Right lobe of liver (tissue), 6 donors: ENCODE results near the gene OR52E8. TPM values are rescaled to one million over a fixed set of nuclear protein-coding genes. Genes with fewer than 3 reads are reported as not detected.
A peak's percentile ranks its signal among the peaks of the same experiment; 100 is the strongest.

Source experiments
- ATAC-seq, 4 donors: fragments of 200-7000 bp; cut with Tn5 transposase; one replicate each; pipeline ENCODE4 v1.9.1; 2020; ENCODE audit warnings: mild to moderate bottlenecking in 4 of 4, moderate library complexity in 4 of 4
- DNase-seq, 3 donors: peaks; one replicate each; pipeline ENCODE4 v3.0.0-alpha.2; 2020
- H3K27ac ChIP-seq, 3 donors: fragments of 200-600 bp; one replicate each; pipeline ENCODE4 v1.8.0; 2022
- H3K27me3 ChIP-seq, 2 donors: fragments of 200-600 bp; one replicate each; pipeline ENCODE4 v1.8.0; 2022
- H3K36me3 ChIP-seq, 4 donors: fragments of 200-600 bp; sonication (generic) in 1 of 4; one replicate each; pipeline versions ENCODE4 v1.5.1 to v1.8.0; 2017 to 2022; ENCODE audit warnings: control low read depth in 1 of 4
- H3K4me1 ChIP-seq, 4 donors: fragments of 200-600 bp; sonication (generic) in 1 of 4; one replicate each; pipeline versions ENCODE4 v1.5.1 to v1.8.0; 2017 to 2022; ENCODE audit warnings: control low read depth in 1 of 4
- H3K4me3 ChIP-seq, 3 donors: fragments of 200-600 bp; one replicate each; pipeline ENCODE4 v1.8.0; 2022
- H3K9me3 ChIP-seq, 4 donors: fragments of 200-600 bp; sonication (generic) in 1 of 4; one replicate each; pipeline versions ENCODE4 v1.5.1 to v1.8.0; 2017 to 2022; ENCODE audit warnings: control low read depth in 1 of 4
- CTCF ChIP-seq, 4 donors: fragments of 200-600 bp in 3 of 4; fragments of 450-650 bp in 1 of 4; IDR thresholded peaks; one replicate each; pipeline versions ENCODE4 v1.5.1 to v1.8.0; 2016 to 2022; ENCODE audit warnings: antibody characterized with exemption in 4 of 4, mild to moderate bottlenecking in 2 of 4
- POLR2A ChIP-seq: fragments of 450-650 bp; IDR thresholded peaks from one replicate; pipeline ENCODE4 v1.6.1; 2017; ENCODE audit warnings: antibody characterized with exemption, mild to moderate bottlenecking
- WGBS: methylation state at CpG from one replicate; pipeline ENCODE4 v1.1.6; 2018; ENCODE audit warnings: low coverage, low lambda C conversion rate; ENCODE audit not compliant: insufficient coverage; ENCODE audit errors: missing lambda C conversion rate; 5-methylcytosine and 5-hydroxymethylcytosine counted together
- intact Hi-C, 2 donors: fragments of 100-400 bp; cut with DNase I; formaldehyde crosslinking; loops; one replicate each; pipeline versions ENCODE4 v1.11.2 to v1.14.1; 2022
- total RNA-seq, 6 experiments: library from RNA; depleted of rRNA in 2 of 6; stranded (reverse); fragments of >200 nt in 2 of 6; fragmentation: NEBNext Ultra II Directional in 3 of 6; extraction: Animal tissue kit (Norgen Biotek cat#: 25700) in 3 of 6; gene quantifications; one replicate each; pipeline versions ENCODE4 v1.1.0 to v1.2.4, GENCODE V29; 2016 to 2023
- donor health status: DM: no; HTN: yes; CAD: no.
- donor health status: DM: no; HTN: no; CAD: no.
- donor health status: DM: no; HTN: no; CAD: no.
- donor health status: DM: no; HTN: yes; CAD: no.
- donor health status: DM: no; HTN: yes; CAD: no.

The OR52E8 gene
- total RNA-seq, 6 experiments from 2014 or later: not detected

DNA sequence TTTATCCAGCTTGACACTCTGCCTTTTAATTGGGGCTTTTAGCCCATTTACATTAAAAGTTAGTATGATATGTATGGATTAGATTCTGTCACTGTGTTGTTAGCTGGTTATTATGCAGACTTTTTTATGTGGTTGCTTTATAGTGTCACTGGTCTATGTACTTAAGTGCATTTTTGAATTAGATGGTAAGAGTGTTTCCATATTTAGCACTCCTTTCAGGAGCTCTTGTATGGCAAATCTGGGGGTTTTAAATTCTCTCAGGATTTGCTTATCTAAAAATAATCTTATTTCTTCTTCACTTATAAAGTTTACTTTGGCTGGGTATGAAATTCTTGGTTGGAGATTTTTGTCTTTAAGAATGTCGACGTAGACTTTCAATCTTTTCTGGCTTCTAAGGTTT, 19.8 kb downstream of the OR52E8 start:
- Histone ChIP-seq H3K4me3 (no peak overlapping the region), H3K4me1 (no peaks in the 10 kb centered on the region), H3K9me3 (no peaks in the 10 kb centered on the region), H3K27ac (no peak overlapping the region), H3K27me3 (no peaks in the 10 kb centered on the region), H3K36me3 (no peaks in the 10 kb centered on the region)
- ATAC-seq (no peak), DNase-seq (no peak)
- TF ChIP-seq POLR2A (no peak), CTCF (IDR thresholded peaks at IDR 0.05) (no peak)
- 92% methylated on average over 2 of the region's 2 CpGs for WGBS
- intact Hi-C loops: no loop called here

- TF ChIP-seq POLR2A (no peak), CTCF (IDR thresholded peaks at IDR 0.05) (no peak)
- Histone ChIP-seq H3K9me3 (no peaks in the 10 kb centered on the region), H3K4me1 (no peaks in the 10 kb centered on the region), H3K36me3 (no peaks in the 10 kb centered on the region), H3K27ac (no peak overlapping the region), H3K27me3 (no peaks in the 10 kb centered on the region), H3K4me3 (no peak overlapping the region)
- no peak for ATAC-seq
- no peak for DNase-seq
- intact Hi-C loops: no loop called here
- WGBS: 25% methylated on average over 2 of the region's 2 CpGs
Measured at GRCh38 chr11:5833446-5833845, 24.0 kb downstream of the OR52E8 start.

DNA sequence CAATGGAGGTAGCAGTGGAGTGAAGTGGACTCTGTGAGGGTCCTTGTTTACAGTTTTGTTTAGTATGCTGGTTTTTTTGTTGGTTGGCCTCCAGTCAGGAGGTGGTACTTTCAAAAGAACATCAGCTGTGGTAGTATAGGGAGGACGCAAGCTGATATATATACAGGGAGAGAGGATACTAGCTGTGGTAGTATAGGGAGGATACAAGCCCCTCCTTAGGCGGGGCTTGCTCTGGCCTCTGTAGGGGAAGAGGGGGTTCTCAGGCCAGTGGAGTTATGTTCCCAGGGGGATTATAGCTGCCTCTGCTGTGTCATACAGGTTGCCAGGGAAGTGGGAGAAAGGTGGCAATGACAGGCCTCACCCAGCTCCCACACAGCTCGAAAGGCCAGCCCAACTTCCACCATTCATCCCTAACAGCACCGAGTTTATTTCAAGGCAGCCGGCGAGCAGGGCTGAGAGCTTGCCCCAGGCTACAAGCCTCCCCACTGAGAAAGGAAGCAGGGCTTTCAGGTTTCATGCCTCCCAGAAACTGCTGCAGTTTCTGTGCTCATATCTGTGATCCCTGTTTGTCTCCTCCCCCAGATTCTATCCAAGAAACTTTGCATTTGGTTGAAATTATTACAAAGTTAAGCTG, 26.2 kb downstream of the OR52E8 start:
- WGBS: 50% methylated on average over 1 of the region's 6 CpGs
- Histone ChIP-seq H3K27me3 (no peaks in the 10 kb centered on the region), H3K4me3 (no peak overlapping the region), H3K9me3 (no peaks in the 10 kb centered on the region), H3K4me1 (no peaks in the 10 kb centered on the region), H3K36me3 (no peaks in the 10 kb centered on the region), H3K27ac (no peak overlapping the region)
- ATAC-seq (no peak), DNase-seq (peak in 1 of 3 donors; percentile 22)
- TF ChIP-seq CTCF (IDR thresholded peaks at IDR 0.05) (no peak), POLR2A (no peak)
- intact Hi-C loops: no loop called here

DNA sequence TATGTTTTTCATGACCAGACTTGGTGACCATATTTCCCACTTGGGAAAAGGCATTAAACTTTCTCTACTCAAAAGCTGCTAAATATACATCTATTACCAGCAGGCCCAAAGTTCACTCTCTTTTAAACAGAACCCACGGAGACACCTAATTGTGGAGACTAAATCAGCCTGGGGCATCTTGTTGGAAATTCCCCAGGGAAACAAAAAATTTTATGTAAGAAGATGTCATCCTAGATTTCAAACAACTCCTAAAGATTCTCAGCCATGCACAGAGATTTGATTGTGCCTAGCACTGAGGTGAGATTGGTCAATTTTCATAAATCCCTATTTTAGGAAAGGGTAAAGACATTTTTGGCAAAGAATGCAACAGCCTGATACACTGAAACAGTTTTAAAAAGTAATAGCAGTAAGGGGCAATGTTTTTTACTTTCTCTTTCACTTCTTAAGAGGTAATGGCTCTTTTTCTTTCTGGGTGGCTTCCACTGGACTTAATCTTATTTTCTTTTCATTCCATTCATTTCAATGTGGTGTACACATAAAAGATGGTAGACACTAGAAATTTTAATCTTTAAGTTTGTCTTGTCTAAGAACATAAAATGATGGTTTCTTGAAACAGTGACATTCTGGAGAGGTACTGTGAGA, 39.1 kb downstream of the OR52E8 start:
- DNase-seq: no peak
- no peak for TF ChIP-seq CTCF (IDR thresholded peaks at IDR 0.05)
- TF ChIP-seq POLR2A: no peak
- no peak overlapping the region for H3K4me3 ChIP-seq
- intact Hi-C loops: no loop called here
- no peaks in the 10 kb centered on the region for H3K9me3 ChIP-seq
- WGBS: 0% methylated on average over 1 of the region's 1 CpG
- ATAC-seq: peak in 2 of 4 donors; percentile 35 to 39
- no peaks in the 10 kb centered on the region for H3K36me3 ChIP-seq
- H3K4me1 ChIP-seq: no peaks in the 10 kb centered on the region
- no peaks in the 10 kb centered on the region for H3K27me3 ChIP-seq
- no peak overlapping the region for H3K27ac ChIP-seq
